VCaP (cell line): Measurements from ENCODE around the gene OR13C5.
"Not testable (repeated sequence)": the region's sequence is repeated elsewhere in the genome, so short reads cannot be mapped to it uniquely, and the experiment has no call there.

Source experiments
- H3K27ac ChIP-seq: fragments of 450-650 bp; 2 replicates; pipeline ENCODE4 v1.5.1; 2017
- TF ChIP-seq, protein P1 (sequence below): fragments of 450-650 bp; conservative IDR thresholded peaks from 2 replicates; pipeline ENCODE4 v1.5.1; 2017; ENCODE audit warnings: mild to moderate bottlenecking, moderate library complexity

Gene OR13C5, protein sequence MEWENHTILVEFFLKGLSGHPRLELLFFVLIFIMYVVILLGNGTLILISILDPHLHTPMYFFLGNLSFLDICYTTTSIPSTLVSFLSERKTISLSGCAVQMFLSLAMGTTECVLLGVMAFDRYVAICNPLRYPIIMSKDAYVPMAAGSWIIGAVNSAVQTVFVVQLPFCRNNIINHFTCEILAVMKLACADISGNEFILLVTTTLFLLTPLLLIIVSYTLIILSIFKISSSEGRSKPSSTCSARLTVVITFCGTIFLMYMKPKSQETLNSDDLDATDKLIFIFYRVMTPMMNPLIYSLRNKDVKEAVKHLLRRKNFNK

DNA sequence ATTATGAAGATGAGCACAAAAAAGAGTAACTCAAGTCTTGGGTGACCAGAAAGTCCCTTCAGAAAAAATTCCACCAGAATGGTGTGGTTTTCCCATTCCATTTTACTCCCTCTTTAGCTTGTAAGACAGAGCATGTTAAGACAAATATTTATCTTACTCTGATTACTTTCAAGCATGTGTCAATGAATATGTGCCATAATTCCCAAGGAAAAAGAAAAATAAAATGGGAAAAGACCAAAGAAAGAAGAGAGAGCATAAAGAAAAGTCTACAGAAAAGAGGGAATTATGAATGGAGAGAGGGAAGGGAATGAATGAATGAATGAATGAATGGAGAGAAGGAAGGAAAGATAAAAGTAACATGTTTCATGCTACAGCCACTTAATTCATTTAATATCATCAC is at the start of gene OR13C5:
Gene OR13C5, minus strand, starts transcription at position 101 of the 400 bp plus-strand sequence. Its CDS starts 0 bp downstream, at position 101.
- not testable (repeated sequence) for H3K27ac ChIP-seq

DNA sequence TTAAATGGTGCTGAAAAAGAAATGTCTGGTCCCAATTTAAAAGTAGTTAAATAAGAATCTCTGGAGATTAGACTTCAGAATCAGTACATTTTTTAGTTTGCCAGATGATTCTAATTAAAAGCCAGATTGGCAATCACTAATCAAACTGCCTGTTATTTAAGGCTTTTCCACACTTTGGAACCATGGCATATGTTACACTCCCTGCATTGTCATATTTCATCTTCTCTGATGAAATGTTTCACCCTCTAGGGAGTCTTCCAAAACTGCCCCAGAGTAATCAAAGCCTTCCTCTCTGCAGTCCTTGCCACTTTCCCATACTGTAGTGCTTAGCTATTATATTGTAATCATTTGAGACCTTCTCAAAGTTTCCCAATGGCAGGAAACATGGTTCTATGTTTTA is 36.2 kb upstream of the OR13C5 start:
- TF ChIP-seq, protein P1, sequence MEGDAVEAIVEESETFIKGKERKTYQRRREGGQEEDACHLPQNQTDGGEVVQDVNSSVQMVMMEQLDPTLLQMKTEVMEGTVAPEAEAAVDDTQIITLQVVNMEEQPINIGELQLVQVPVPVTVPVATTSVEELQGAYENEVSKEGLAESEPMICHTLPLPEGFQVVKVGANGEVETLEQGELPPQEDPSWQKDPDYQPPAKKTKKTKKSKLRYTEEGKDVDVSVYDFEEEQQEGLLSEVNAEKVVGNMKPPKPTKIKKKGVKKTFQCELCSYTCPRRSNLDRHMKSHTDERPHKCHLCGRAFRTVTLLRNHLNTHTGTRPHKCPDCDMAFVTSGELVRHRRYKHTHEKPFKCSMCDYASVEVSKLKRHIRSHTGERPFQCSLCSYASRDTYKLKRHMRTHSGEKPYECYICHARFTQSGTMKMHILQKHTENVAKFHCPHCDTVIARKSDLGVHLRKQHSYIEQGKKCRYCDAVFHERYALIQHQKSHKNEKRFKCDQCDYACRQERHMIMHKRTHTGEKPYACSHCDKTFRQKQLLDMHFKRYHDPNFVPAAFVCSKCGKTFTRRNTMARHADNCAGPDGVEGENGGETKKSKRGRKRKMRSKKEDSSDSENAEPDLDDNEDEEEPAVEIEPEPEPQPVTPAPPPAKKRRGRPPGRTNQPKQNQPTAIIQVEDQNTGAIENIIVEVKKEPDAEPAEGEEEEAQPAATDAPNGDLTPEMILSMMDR: no peak
- H3K27ac ChIP-seq: no peak overlapping the region

DNA sequence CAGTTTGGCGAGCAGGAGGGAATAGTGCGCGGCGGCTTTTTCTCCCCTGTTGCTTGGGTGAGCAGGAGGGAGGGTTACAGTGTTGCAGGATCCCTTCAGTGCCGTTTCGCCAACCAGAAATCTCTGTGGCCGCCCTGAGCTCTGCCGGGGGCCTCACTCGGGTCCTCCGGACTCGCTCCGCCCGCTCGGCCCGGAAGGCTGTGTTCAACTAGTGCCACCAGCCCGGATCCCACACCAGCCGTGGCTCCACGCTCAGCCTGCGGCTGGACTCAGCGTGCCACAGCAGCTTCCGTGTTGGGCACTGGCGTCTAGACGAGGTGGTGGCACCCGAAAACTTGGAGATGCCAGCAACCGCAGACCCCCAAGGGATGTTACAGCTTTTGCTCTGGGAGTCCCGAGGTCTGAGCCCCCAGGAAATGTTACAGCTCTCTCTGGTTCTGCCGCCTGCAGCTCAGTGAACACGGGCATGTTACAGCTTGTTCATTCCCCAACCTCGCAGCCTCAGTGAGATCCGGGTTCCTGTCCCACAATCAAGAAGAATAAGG is 34.8 kb upstream of the OR13C5 start:
- TF ChIP-seq, protein P1: no peak
- no peak overlapping the region for H3K27ac ChIP-seq

DNA sequence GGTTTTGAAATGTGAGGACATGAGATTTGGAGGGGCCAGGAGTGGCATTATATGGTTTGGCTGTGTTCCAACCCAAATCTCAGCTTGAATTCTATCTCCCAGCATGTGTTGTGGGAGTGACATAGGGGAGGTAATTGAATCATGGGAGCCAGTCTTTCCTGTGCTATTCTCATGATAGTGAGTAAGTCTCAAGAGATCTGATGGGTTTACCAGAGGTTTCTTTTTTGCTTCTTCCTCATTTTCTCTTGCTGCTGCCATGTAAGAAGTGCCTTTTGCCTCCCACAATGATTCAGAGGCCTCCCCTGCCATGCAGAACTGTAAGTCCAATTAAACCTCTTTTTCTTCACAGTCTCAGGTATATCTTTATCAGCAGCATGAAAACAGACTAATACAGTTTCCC is 26.8 kb upstream of the OR13C5 start:
- H3K27ac ChIP-seq: not testable (repeated sequence)

DNA sequence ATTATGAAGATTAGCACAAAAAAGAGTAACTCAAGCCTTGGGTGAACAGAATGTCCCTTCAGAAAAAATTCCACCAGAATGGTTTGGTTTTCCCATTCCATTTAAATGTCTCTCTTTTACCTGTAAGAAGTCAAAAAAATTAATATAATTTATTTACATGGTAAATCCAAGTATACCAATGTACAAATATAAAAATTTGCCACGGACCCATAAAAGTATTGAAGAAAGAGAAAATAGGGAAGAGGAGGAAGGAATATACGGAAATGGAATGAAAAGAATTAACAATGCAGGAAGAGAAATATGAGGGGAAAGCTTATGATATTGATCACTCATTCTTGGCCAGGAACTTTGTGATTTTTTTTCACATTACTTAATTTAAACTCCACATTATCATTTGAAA is 18.9 kb upstream of the OR13C5 start, which contains the start of gene OR13C9:
Gene OR13C9, minus strand, starts transcription at position 101 of the 400 bp plus-strand sequence. Its CDS starts 0 bp downstream, at position 101.
- TF ChIP-seq, protein P1: no peak

DNA sequence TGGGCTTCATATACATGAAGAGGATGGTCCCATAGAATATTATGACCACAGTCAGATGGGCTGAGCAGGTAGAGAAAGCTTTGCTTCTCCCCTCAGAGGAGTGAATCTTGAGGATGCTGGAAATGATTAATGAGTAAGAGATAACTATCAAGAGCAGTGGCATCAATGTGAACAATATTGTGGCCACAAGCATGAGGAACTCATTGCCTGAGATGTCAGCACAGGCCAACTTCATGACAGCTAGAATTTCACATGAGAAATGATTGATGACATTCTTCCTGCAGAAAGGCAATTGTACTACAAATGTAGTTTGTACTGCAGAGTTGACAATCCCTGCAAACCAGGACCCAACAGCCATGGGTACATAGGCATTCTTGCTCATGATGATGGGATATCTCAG is 18.2 kb upstream of the OR13C5 start:
- TF ChIP-seq, protein P1: no peak

More for the DNA sequence above, 18.9 kb upstream of the OR13C5 start, which contains the start of gene OR13C9:
- no peak within 1 kb of the TSS for H3K27ac ChIP-seq

DNA sequence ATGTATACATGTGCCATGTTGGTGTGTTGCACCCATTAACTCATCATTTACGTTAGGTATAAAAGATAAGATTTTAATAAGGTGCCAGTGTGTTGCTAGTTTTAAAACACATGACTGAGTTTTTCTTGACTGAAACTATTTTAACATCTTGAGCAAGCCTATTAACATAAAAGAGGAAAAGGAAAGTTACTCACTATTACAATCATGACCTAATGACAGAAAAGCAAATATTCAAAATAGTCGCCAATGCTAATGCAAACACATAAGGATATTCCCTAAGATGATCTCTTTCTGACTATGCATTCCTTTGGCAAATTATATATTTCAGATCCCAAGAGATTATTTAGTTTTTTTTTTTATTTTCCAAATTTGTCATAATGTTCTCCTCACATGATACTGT is 12.0 kb upstream of the OR13C5 start:
- TF ChIP-seq, protein P1: no peak
- H3K27ac ChIP-seq: no peak overlapping the region

More for the DNA sequence above, 18.2 kb upstream of the OR13C5 start:
- no peak overlapping the region for H3K27ac ChIP-seq

DNA sequence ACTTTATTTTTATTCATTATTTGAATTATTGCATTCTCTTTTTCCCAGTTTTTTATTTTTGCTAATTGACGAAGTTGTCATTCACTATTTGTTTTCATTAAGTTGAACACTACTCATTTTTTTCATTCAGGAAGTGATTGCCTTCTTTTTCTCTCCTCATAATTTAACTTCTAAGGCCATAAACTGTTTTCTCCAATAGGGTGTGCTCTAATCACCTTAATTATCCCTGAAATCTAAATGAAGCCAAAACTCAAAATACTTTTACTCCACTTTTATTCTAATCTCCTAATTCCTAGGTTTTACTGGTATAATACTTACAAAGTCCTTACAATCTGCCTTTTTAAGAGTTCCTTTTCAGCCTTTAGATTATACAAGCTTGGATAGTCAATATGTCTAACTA is 9.1 kb upstream of the OR13C5 start:
- H3K27ac ChIP-seq: no peak overlapping the region
- TF ChIP-seq, protein P1: peak; percentile 46
